Adipocyte (in vitro differentiated cells): ENCODE data around the gene OR4E2.
"Not testable (repeated sequence)": the region's sequence is repeated elsewhere in the genome, so short reads cannot be mapped to it uniquely, and the experiment has no call there.

Experiments
- DNase-seq: peaks from one replicate; pipeline ENCODE4 v3.0.0-alpha.2; 2015; ENCODE audit warnings: low read depth
- H3K27me3 ChIP-seq: replicated peaks from 2 replicates; pipeline ENCODE4 v1.7.0; 2013; ENCODE audit warnings: mild to moderate bottlenecking, low read length, moderate library complexity; ENCODE audit not compliant: control insufficient read depth, insufficient read depth
- H3K36me3 ChIP-seq: 2 replicates; pipeline ENCODE4 v1.7.0; 2013; ENCODE audit warnings: low read length, mild to moderate bottlenecking, moderate library complexity; ENCODE audit not compliant: control insufficient read depth, insufficient read depth, severe bottlenecking
- H3K4me1 ChIP-seq: 2 replicates; pipeline ENCODE4 v1.7.0; 2013; ENCODE audit warnings: mild to moderate bottlenecking, low read length, moderate library complexity; ENCODE audit not compliant: control insufficient read depth, insufficient read depth
- H3K4me3 ChIP-seq: 2 replicates; pipeline ENCODE4 v1.7.0; 2013; ENCODE audit warnings: mild to moderate bottlenecking, low read length, moderate library complexity
- H3K9ac ChIP-seq: 2 replicates; pipeline ENCODE4 v1.7.0; 2013; ENCODE audit warnings: mild to moderate bottlenecking, low read length, moderate library complexity
- H3K9me3 ChIP-seq: 2 replicates; pipeline ENCODE4 v1.7.0; 2013; ENCODE audit warnings: mild to moderate bottlenecking, low read length, moderate library complexity; ENCODE audit not compliant: control insufficient read depth

OR4E2 gene

DNA sequence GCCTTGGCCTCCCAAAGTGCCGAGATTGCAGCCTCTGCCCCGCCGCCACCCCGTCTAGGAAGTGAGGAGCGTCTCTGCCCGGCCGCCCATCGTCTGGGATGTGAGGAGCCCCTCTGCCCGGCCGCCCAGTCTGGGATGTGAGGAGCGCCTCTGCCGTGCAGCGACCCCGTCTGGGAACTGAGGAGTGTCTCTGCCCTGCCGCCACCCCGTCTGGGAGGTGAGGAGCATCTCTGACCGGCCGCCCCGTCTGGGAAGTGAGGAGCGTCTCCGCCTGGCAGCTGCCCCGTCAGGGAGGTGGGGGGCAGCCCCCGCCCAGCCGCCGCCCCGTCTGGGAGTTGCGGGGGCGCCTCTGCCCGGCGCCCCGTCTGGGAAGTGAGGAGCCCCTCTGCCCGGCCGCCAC is 44.0 kb downstream of the OR4E2 start:
- not testable (repeated sequence) for H3K9ac ChIP-seq, H3K4me3 ChIP-seq, H3K27me3 ChIP-seq, DNase-seq, H3K4me1 ChIP-seq, H3K9me3 ChIP-seq, H3K36me3 ChIP-seq

DNA sequence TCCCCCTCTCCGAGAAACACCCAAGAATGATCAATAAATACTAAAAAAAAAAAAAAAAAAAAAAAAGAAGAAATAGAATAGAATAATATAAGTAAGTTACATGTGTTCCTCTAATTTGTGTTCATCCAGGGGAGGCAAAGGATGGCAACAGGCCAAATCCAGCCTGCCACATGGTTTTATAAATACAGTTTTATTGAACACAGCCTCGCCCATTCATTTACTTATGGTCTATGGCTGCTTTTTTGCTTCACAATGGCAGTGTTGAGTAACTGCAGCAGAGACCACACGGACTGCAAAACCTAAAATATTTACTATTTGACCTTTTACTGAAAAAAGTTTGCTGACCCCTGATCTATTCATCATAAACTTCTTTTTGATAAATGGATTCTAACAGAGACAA is 44.9 kb downstream of the OR4E2 start:
- not testable (repeated sequence) for H3K36me3 ChIP-seq, H3K4me1 ChIP-seq, H3K9ac ChIP-seq, H3K9me3 ChIP-seq, H3K27me3 ChIP-seq, DNase-seq, H3K4me3 ChIP-seq

DNA sequence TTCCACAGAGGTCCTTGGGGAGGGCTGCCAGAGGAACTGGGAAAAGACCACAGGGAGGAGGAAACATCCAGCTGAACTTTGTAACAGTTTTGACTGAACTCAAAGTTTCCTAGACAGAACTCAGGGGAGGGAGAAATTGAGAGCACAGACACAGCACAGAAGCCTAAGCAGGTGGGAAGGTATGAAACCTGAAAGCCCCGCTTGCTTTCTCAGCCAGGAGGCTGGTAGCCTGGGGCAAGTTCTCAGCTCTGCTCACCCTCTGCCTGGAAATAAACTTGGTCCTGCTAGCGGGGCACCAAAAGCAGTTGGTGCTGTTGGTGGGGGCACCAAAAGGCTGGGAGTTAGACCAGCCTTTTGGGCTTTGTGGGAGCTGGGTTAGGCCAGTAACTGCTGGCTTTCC is 45.9 kb downstream of the OR4E2 start:
- H3K27me3 ChIP-seq = no peaks in the 10 kb centered on the region
- H3K4me1 ChIP-seq = no peaks in the 10 kb centered on the region
- peaks cover under 1% of the 10 kb centered on the region for H3K9me3 ChIP-seq
- no peak overlapping the region for H3K4me3 ChIP-seq
- no peak overlapping the region for H3K9ac ChIP-seq
- no peak for DNase-seq
- H3K36me3 ChIP-seq = no peaks in the 10 kb centered on the region

- Histone ChIP-seq H3K36me3 (no peaks in the 10 kb centered on the region), H3K9me3 (peaks cover 9% of the 10 kb centered on the region), H3K4me3 (no peak overlapping the region), H3K27me3 (no peaks in the 10 kb centered on the region), H3K4me1 (no peaks in the 10 kb centered on the region), H3K9ac (no peak overlapping the region)
- no peak for DNase-seq
These were observed 48.7 kb downstream of the OR4E2 start for GRCh38 chr14:21702316-21702715.

- Histone ChIP-seq H3K9ac (no peak overlapping the region), H3K36me3 (no peaks in the 10 kb centered on the region), H3K27me3 (no peaks in the 10 kb centered on the region), H3K4me3 (no peak overlapping the region), H3K4me1 (no peaks in the 10 kb centered on the region), H3K9me3 (peaks cover 9% of the 10 kb centered on the region)
- DNase-seq = no peak
These were observed 50.0 kb downstream of the OR4E2 start for GRCh38 chr14:21703357-21704326.

DNA sequence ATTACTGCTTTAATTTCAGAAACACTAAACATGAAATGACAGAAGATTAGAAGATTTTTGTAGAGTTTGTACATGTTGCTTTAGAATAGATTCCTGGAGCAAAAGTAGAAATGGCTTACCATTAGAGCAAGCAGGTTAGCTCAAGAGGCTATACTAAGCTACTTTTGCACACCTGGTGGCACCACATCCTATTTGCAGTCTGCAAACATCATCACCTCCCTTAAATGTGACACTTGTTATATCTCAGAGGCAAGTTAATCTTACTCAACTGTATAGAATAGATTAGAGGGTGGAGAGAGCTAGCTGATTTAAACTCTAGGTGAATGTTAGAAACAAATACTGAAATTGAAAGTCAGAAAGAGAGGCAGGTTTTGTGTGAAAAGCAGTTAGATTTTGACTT is 50.7 kb downstream of the OR4E2 start:
- no peak for DNase-seq
- no peaks in the 10 kb centered on the region for H3K27me3 ChIP-seq
- H3K4me1 ChIP-seq = no peaks in the 10 kb centered on the region
- H3K4me3 ChIP-seq = no peak overlapping the region
- no peak overlapping the region for H3K9ac ChIP-seq
- no peaks in the 10 kb centered on the region for H3K36me3 ChIP-seq
- H3K9me3 ChIP-seq = peaks cover 9% of the 10 kb centered on the region

DNA sequence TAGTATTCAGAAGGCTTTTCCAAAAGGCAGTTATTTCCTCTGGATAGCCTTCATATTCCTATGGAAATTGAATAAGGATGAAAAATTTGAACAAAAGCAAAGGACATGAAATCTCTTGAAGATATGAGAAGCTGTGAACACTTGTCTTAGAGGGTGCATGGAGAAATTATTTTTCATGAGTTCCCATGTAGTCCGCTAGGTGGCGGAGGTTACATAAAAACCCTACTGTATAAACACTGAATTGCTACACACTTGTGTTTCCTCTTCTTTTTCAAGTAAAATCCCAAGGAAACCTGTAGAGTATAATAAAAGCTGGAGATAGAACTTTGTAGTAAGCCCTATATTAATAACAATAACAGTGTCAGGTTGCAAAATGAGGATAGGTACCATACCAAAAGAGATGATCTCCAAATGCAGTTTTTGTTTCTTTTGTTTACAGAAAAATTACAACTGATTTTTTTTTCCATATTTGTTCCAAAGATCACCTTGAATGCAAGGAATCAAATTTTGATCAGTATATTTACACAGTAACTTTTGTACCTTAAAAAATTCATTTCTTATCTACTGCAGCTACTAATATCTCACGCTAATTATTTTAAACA is 57.8 kb downstream of the OR4E2 start:
- Histone ChIP-seq H3K36me3 (no peaks in the 10 kb centered on the region), H3K4me3 (no peak overlapping the region), H3K9ac (no peak overlapping the region), H3K27me3 (no peaks in the 10 kb centered on the region), H3K4me1 (no peaks in the 10 kb centered on the region), H3K9me3 (no peaks in the 10 kb centered on the region)
- peak; percentile 69 for DNase-seq

GRCh38 chr14:21712036-21712435 is 58.4 kb downstream of the OR4E2 start:
- no peaks in the 10 kb centered on the region for H3K27me3 ChIP-seq
- no peak overlapping the region for H3K4me3 ChIP-seq
- no peak for DNase-seq
- no peaks in the 10 kb centered on the region for H3K4me1 ChIP-seq
- H3K36me3 ChIP-seq = no peaks in the 10 kb centered on the region
- H3K9me3 ChIP-seq = no peaks in the 10 kb centered on the region
- H3K9ac ChIP-seq = no peak overlapping the region

GRCh38 chr14:21714318-21714929 is 60.8 kb downstream of the OR4E2 start:
- DNase-seq = no peak

More at GRCh38 chr14:21714318-21714929, 60.8 kb downstream of the OR4E2 start:
- no peak overlapping the region for H3K9ac ChIP-seq
- peaks cover 2% of the 10 kb centered on the region for H3K27me3 ChIP-seq
- H3K4me3 ChIP-seq = no peak overlapping the region
- H3K4me1 ChIP-seq = no peaks in the 10 kb centered on the region
- no peaks in the 10 kb centered on the region for H3K36me3 ChIP-seq
- H3K9me3 ChIP-seq = no peaks in the 10 kb centered on the region
